Stimulated activated CD8-positive, alpha-beta memory T cell treated with anti-CD3 and anti-CD28 coated beads, Interleukin-7, amount 100 ng/mL, for 1 hour (primary cell): ENCODE data around the gene ZNF653.
"Not testable (repeated sequence)": the region's sequence is repeated elsewhere in the genome, so short reads cannot be mapped to it uniquely, and the experiment has no call there.

Experiments used
- DNase-seq, 2 donors: peaks; one replicate each; pipeline ENCODE4 v3.0.0-alpha.2; 2020; ENCODE audit warnings: low read depth in 2 of 2

Gene ZNF653

GRCh38 chr19:11481534-11482383 is 23.9 kb downstream of the ZNF653 start:
- DNase-seq, result no peak

- no peak for DNase-seq
These were observed 24.7 kb downstream of the ZNF653 start, which contains the start of gene ELAVL3 for GRCh38 chr19:11480715-11481533. Gene ELAVL3, minus strand, starts transcription at chr19:11481046. Its CDS starts 438 bp downstream, at chr19:11480608.

- no peak for DNase-seq
These were observed 25.5 kb downstream of the ZNF653 start for GRCh38 chr19:11479898-11480714.

- no peak for DNase-seq
These were observed 26.3 kb downstream of the ZNF653 start for GRCh38 chr19:11479090-11479897.

- no peak for DNase-seq
These were observed 27.2 kb downstream of the ZNF653 start for GRCh38 chr19:11478167-11479089.

GRCh38 chr19:11475861-11476260 is 29.8 kb downstream of the ZNF653 start:
- DNase-seq, result no peak

- DNase-seq, result not testable (repeated sequence)
These were observed 30.3 kb downstream of the ZNF653 start for GRCh38 chr19:11475343-11475742.

- no peak for DNase-seq
These were observed 31.9 kb downstream of the ZNF653 start for GRCh38 chr19:11473725-11474124.

GRCh38 chr19:11468266-11468845 is 37.3 kb downstream of the ZNF653 start:
- DNase-seq, result not testable (repeated sequence)

GRCh38 chr19:11465600-11465999 is 40.0 kb downstream of the ZNF653 start:
- no peak for DNase-seq

GRCh38 chr19:11464333-11465265 is 41.0 kb downstream of the ZNF653 start:
- DNase-seq, result no peak

GRCh38 chr19:11463391-11463790 is 42.2 kb downstream of the ZNF653 start:
- DNase-seq, result no peak

GRCh38 chr19:11461453-11461852 is 44.2 kb downstream of the ZNF653 start:
- DNase-seq, result no peak

- DNase-seq, result no peak
These were observed 45.4 kb downstream of the ZNF653 start for GRCh38 chr19:11460207-11460606.

- not testable (repeated sequence) for DNase-seq
These were observed 46.7 kb downstream of the ZNF653 start for GRCh38 chr19:11458912-11459311.

GRCh38 chr19:11458236-11458900 is 47.3 kb downstream of the ZNF653 start:
- no peak for DNase-seq

GRCh38 chr19:11457831-11458230 is 47.8 kb downstream of the ZNF653 start:
- no peak for DNase-seq

GRCh38 chr19:11457115-11457514 is 48.5 kb downstream of the ZNF653 start:
- DNase-seq, result no peak
